Brain microvascular endothelial cell (primary cell): Measurements from ENCODE around the gene PRRT1.
"Not testable (repeated sequence)": the region's sequence is repeated elsewhere in the genome, so short reads cannot be mapped to it uniquely, and the experiment has no call there.

Source experiments
- DNase-seq: peaks from one replicate; pipeline ENCODE4 v3.0.0-alpha.2; 2020
- H3K27ac ChIP-seq: fragments of 250-450 bp; sonication (Bioruptor Pico); 2 replicates; pipeline ENCODE4 v1.5.1; 2020; ENCODE audit warnings: mild to moderate bottlenecking, moderate library complexity
- H3K27me3 ChIP-seq: fragments of 250-450 bp; sonication (Bioruptor Pico); replicated peaks from 2 replicates; pipeline ENCODE4 v1.5.1; 2020; ENCODE audit warnings: mild to moderate bottlenecking
- H3K36me3 ChIP-seq: fragments of 250-450 bp; sonication (Bioruptor Pico); replicated peaks from 2 replicates; pipeline ENCODE4 v1.5.1; 2020; ENCODE audit warnings: mild to moderate bottlenecking
- H3K4me3 ChIP-seq: 2 replicates; pipeline ENCODE4 v1.5.1; 2011; ENCODE audit warnings: low read depth, mild to moderate bottlenecking, control low read depth, low read length, moderate library complexity
- CTCF ChIP-seq: IDR thresholded peaks from 2 replicates; pipeline ENCODE4 v1.5.1; 2011; ENCODE audit warnings: low read depth, mild to moderate bottlenecking, moderate library complexity, low read length, control low read depth, inconsistent platforms; ENCODE audit errors: missing control alignments
- in situ Hi-C: cut with HindIII; loops from 2 replicates; pipeline ENCODE4 v1.10.0; 2017; ENCODE audit warnings: low sequenced_read_pairs, low pct_ligation_motif_present

Gene PRRT1

GRCh38 chr6:32188381-32189068 is 36.8 kb upstream of the PRRT1 start:
- peak overlapping the region; percentile 67 for H3K4me3 ChIP-seq
- H3K27ac ChIP-seq: peak overlapping the region; percentile 65
- DNase-seq: peak; percentile 14
- peaks cover 29% of the 10 kb centered on the region for H3K36me3 ChIP-seq
- H3K27me3 ChIP-seq: no peaks in the 10 kb centered on the region
- in situ Hi-C loops: loop anchor here (10.0 kb wide), 1 partner anchor 64 kb away; the partner anchor contains the start of gene ATF6B
- no peak for TF ChIP-seq CTCF

GRCh38 chr6:32187725-32188380 is 36.1 kb upstream of the PRRT1 start:
- in situ Hi-C loops: loop anchor here (10.0 kb wide), 1 partner anchor 63 kb away; the partner anchor contains the start of gene ATF6B
- DNase-seq, H3K27me3 ChIP-seq, H3K27ac ChIP-seq: not testable (repeated sequence)
- Histone ChIP-seq H3K4me3 (peak overlapping the region; percentile 27), H3K36me3 (peaks cover 36% of the 10 kb centered on the region)

GRCh38 chr6:32187009-32187709 is 35.4 kb upstream of the PRRT1 start:
- Histone ChIP-seq H3K27me3 (no peaks in the 10 kb centered on the region), H3K36me3 (peaks cover 43% of the 10 kb centered on the region), H3K4me3 (no peak overlapping the region), H3K27ac (no peak overlapping the region)
- TF ChIP-seq CTCF: no peak
- in situ Hi-C loops: loop anchor here (10.0 kb wide), 1 partner anchor 62 kb away; the partner anchor contains the start of gene ATF6B
- no peak for DNase-seq

- H3K36me3 ChIP-seq: peaks cover 46% of the 10 kb centered on the region
- not testable (repeated sequence) for H3K4me3 ChIP-seq, H3K27me3 ChIP-seq, H3K27ac ChIP-seq, DNase-seq
- in situ Hi-C loops: loop anchor here (10.0 kb wide), 1 partner anchor 61 kb away; the partner anchor contains the start of gene ATF6B
Measured at GRCh38 chr6:32186151-32186840, 34.6 kb upstream of the PRRT1 start.

GRCh38 chr6:32185681-32186131 is 34.0 kb upstream of the PRRT1 start:
- H3K36me3 ChIP-seq: peaks cover 46% of the 10 kb centered on the region

GRCh38 chr6:32184084-32184640 is 32.4 kb upstream of the PRRT1 start, which contains the start of gene AGER:
TSS of gene AGER (minus strand) at chr6:32184253. CDS start at chr6:32184222, 31 bp downstream.
- Histone ChIP-seq H3K4me3 (no peak within 1 kb of the TSS), H3K27me3 (no peaks in the 10 kb centered on the region), H3K27ac (no peak within 1 kb of the TSS), H3K36me3 (peaks cover 50% of the 10 kb centered on the region)
- DNase-seq: no peak
- no peak for TF ChIP-seq CTCF
- in situ Hi-C loops: loop anchor here (10.0 kb wide), 1 partner anchor 59 kb away; the partner anchor contains the start of gene ATF6B

More at GRCh38 chr6:32185681-32186131, 34.0 kb upstream of the PRRT1 start:
- in situ Hi-C loops: loop anchor here (10.0 kb wide), 1 partner anchor 61 kb away; the partner anchor contains the start of gene ATF6B
- not testable (repeated sequence) for H3K27ac ChIP-seq, H3K4me3 ChIP-seq, H3K27me3 ChIP-seq
- peak; percentile 88 for DNase-seq
